Progenitor cell of endocrine pancreas (in vitro differentiated cells): Measurements from ENCODE around the gene HOXA6. TPM values are rescaled to one million over a fixed set of nuclear protein-coding genes. Genes with fewer than 3 reads are reported as not detected.

ENCODE experiments used
- DNase-seq: peaks from one replicate; pipeline ENCODE4 v3.0.0; 2021; ENCODE audit warnings: low spot score; ENCODE audit not compliant: unreplicated experiment
- H3K27ac Mint-ChIP-seq: 2 replicates; pipeline ENCODE4 v1.8.0; 2021; ENCODE audit warnings: mild to moderate bottlenecking, moderate library complexity, mixed read lengths
- H3K27me3 Mint-ChIP-seq: 2 replicates; pipeline ENCODE4 v1.8.0; 2021; ENCODE audit warnings: mixed read lengths
- H3K36me3 Mint-ChIP-seq: 2 replicates; pipeline ENCODE4 v1.8.0; 2022; ENCODE audit warnings: mixed read lengths; ENCODE audit not compliant: insufficient read depth
- H3K4me1 Mint-ChIP-seq: 2 replicates; pipeline ENCODE4 v1.8.0; 2021; ENCODE audit warnings: low read depth, mixed read lengths
- H3K4me3 Mint-ChIP-seq: 2 replicates; pipeline ENCODE4 v1.8.0; 2021; ENCODE audit warnings: low read depth, mild to moderate bottlenecking, moderate library complexity, mixed read lengths
- H3K9me3 Mint-ChIP-seq: 2 replicates; pipeline ENCODE4 v1.8.0; 2021; ENCODE audit warnings: low read depth, mixed read lengths
- total RNA-seq: library from RNA; stranded (reverse); gene quantifications from 2 replicates; pipeline ENCODE4 v1.2.1, GENCODE V29; 2021
- TF ChIP-seq, protein P1 (sequence below): fragments of 200-600 bp; sonication (generic); IDR thresholded peaks from one replicate; pipeline ENCODE4 v1.5.0; 2021; ENCODE audit warnings: antibody characterized with exemption, mild to moderate bottlenecking; ENCODE audit not compliant: unreplicated experiment

HOXA6 gene
- total RNA-seq, 1 donor from 2014 or later: 0.38 TPM

DNA sequence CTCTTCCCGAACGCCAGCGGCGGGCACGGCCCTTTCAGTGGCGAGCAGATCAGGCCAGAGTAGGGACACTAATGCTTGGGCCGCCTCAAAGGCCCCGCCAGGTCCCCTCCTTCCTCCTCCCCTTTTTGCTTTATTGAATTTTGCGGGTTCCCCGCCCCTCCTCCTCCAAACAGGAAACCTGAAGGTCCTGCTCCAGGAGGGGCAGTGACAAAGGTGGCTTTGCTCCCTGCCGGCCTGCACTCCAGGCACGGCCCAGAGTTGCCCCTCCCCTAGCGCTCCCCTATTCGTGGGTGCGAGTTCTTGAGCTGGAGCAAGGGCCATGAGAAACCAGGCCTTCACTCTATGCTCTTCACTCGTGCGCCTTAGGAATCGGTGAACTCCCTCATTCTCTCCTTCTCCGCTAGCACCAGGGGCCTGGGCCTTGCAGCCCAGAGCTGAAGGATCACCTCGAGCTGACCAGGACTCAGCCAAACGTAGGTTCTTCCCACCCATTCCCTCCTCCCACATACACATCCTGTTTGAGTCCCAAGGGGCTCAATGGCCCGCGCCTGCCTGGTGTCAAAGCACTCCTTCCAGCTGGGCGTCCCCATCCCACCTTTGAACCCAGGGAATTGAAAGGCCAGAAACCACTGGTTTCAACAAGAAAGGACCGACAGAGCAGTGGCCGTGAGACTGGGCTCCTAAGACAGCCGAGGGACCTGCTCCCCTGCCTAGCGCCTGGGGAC, 619 bp upstream of the HOXA6 start:
- Mint-ChIP-seq H3K9me3 (no peaks in the 10 kb centered on the region), H3K36me3 (peaks cover 2% of the 10 kb centered on the region), H3K27me3 (peaks cover 85% of the 10 kb centered on the region), H3K27ac (peak overlapping the region; percentile 71), H3K4me1 (peaks cover 16% of the 10 kb centered on the region), H3K4me3 (peak overlapping the region; percentile 64)
- TF ChIP-seq, protein P1, sequence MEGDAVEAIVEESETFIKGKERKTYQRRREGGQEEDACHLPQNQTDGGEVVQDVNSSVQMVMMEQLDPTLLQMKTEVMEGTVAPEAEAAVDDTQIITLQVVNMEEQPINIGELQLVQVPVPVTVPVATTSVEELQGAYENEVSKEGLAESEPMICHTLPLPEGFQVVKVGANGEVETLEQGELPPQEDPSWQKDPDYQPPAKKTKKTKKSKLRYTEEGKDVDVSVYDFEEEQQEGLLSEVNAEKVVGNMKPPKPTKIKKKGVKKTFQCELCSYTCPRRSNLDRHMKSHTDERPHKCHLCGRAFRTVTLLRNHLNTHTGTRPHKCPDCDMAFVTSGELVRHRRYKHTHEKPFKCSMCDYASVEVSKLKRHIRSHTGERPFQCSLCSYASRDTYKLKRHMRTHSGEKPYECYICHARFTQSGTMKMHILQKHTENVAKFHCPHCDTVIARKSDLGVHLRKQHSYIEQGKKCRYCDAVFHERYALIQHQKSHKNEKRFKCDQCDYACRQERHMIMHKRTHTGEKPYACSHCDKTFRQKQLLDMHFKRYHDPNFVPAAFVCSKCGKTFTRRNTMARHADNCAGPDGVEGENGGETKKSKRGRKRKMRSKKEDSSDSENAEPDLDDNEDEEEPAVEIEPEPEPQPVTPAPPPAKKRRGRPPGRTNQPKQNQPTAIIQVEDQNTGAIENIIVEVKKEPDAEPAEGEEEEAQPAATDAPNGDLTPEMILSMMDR: no peak
- DNase-seq: peak; percentile 39

DNA sequence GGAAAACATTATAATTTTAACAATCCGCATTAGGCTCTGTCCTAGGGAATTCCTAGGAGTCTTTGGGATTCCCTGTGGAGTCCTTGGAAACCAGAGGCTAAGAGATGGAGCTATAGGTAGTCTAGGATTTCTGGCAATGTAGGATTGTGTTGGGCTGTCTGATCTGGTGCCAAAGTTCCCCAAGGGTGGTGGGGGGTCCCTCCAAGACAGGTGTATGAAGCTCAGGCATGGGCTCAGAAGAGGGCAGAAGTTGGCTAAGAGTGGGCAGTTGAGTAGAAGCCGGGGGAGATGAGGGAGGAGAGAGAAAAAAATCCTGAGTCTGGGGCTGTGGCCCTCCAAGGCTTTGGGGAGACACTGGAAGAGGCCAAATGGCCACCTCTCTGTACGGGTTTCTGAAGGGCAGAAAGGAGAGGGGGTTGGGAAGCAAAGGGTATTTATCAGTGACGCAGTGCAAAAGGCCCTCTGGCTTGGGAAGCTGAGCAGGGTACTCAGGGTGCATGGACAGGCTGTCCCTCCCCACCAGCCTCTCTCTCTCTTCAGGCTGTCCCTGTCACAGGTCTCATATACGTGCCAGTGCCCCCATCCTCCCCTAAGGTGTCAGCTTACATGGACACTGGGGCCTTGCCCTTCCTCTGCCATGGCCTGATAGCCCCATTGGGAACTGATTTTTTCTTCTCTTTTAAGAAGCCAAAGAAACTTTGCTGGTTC, 929 bp downstream of the HOXA6 start:
- no peak overlapping the region for H3K4me3 Mint-ChIP-seq
- no peaks in the 10 kb centered on the region for H3K9me3 Mint-ChIP-seq
- H3K36me3 Mint-ChIP-seq: peaks cover 2% of the 10 kb centered on the region
- peaks cover 20% of the 10 kb centered on the region for H3K4me1 Mint-ChIP-seq
- H3K27ac Mint-ChIP-seq: no peak overlapping the region
- H3K27me3 Mint-ChIP-seq: peaks cover 71% of the 10 kb centered on the region
- TF ChIP-seq, protein P1: no peak
- DNase-seq: no peak

DNA sequence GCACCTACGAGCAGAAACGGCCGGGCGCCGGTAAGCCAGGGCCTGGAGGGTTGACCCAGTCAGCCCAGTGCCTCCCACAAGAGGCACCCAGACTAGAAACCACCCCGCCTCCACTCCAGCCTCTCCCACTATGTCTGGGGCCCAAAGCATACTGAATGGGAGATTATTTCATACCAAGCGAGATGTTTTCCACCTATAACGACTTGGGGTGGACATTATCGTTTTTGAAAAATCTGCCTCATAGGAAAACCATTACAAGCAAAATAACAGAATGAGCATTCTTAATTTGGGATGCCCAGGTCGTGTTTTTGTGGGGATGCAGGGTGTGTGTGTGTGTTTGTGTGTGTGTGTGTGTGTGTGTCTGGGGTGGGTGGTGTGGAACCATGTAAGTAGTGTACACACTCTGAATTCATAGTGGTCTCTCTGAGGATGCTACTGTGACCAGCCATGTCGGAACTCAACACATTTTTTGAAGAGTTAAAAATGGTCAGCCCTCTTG, 1.6 kb downstream of the HOXA6 start:
- no peak for DNase-seq
- Mint-ChIP-seq H3K9me3 (no peaks in the 10 kb centered on the region), H3K4me1 (peaks cover 25% of the 10 kb centered on the region), H3K27me3 (peaks cover 65% of the 10 kb centered on the region), H3K36me3 (peaks cover 6% of the 10 kb centered on the region), H3K27ac (no peak overlapping the region), H3K4me3 (no peak overlapping the region)
- TF ChIP-seq, protein P1: no peak

DNA sequence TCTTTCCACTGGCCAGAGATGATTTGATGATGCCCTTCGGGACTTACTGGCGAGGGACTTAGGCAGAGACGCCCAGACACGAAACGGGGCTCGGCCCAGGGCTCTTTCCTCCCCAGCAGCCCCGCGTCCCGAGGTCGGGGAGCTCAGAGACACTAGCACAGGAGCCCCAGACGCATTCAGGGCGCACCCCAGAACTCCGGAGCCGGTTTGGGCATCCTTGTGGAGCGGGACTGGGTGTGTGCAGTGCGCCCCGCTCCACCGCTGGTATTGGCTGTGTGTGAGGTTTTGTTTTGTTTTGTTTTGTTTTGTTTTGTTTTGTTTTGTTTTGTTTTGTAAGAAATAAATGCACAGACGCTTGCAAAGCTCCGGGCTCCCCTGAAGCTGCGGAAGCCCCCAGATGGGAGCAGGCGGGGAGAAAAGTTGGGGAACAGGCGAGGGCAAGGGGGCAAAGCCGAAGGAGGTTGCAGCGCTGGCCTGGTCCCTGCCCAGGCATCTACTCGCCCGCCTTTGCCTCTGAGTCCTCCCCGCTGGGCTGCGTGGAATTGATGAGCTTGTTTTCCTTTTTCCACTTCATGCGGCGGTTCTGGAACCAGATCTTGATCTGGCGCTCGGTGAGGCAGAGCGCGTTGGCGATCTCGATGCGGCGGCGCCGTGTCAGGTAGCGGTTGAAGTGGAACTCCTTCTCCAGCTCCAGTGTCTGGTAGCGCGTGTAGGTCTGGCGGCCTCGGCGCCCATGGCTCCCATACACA, 2.2 kb downstream of the HOXA6 start:
- Mint-ChIP-seq H3K9me3 (no peaks in the 10 kb centered on the region), H3K27ac (no peak overlapping the region), H3K4me3 (peak overlapping the region; percentile 20), H3K27me3 (peaks cover 58% of the 10 kb centered on the region), H3K36me3 (peaks cover 6% of the 10 kb centered on the region), H3K4me1 (peaks cover 26% of the 10 kb centered on the region)
- no peak for DNase-seq
- TF ChIP-seq, protein P1: no peak

DNA sequence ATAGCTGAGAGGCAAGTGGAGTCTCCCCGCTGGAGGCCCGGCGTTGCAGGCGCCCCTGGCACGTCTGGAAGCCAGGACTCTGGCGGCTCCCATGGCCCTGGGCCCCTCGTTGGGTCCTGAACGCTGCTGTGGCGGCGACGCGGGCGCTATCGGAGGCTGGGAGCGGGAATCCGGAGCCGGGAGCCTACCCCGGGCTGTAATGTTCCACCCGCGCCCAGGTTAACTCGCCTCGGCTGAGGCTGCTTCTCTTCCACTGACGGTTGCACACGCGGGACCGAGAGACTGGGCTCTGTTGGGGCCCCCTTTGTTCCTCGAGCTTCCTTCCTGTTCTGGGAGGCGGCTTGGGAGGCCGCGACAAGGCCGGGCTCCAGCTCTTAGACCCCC, 2.8 kb downstream of the HOXA6 start:
- Mint-ChIP-seq H3K36me3 (peaks cover 6% of the 10 kb centered on the region), H3K27ac (no peak overlapping the region), H3K4me3 (peak overlapping the region; percentile 20), H3K4me1 (peaks cover 29% of the 10 kb centered on the region), H3K9me3 (no peaks in the 10 kb centered on the region), H3K27me3 (peaks cover 53% of the 10 kb centered on the region)
- TF ChIP-seq, protein P1: no peak
- no peak for DNase-seq
